Suprapubic skin (tissue), 3 donors: ENCODE measurements around the gene TRPM1.

Experiments
- CTCF ChIP-seq, 2 donors: fragments of 200-600 bp in 1 of 2; fragments of 450-650 bp in 1 of 2; sonication (generic) in 1 of 2; IDR thresholded peaks; one replicate each; pipeline ENCODE4 v1.5.1; 2016 to 2019; ENCODE audit warnings: antibody characterized with exemption in 2 of 2, mild to moderate bottlenecking in 1 of 2, moderate library complexity in 1 of 2
- POLR2A ChIP-seq, 2 donors: fragments of 450-650 bp; IDR thresholded peaks; one replicate each; pipeline ENCODE4 v1.6.1; 2017; ENCODE audit warnings: antibody characterized with exemption in 2 of 2, mild to moderate bottlenecking in 2 of 2, moderate library complexity in 2 of 2

DNA sequence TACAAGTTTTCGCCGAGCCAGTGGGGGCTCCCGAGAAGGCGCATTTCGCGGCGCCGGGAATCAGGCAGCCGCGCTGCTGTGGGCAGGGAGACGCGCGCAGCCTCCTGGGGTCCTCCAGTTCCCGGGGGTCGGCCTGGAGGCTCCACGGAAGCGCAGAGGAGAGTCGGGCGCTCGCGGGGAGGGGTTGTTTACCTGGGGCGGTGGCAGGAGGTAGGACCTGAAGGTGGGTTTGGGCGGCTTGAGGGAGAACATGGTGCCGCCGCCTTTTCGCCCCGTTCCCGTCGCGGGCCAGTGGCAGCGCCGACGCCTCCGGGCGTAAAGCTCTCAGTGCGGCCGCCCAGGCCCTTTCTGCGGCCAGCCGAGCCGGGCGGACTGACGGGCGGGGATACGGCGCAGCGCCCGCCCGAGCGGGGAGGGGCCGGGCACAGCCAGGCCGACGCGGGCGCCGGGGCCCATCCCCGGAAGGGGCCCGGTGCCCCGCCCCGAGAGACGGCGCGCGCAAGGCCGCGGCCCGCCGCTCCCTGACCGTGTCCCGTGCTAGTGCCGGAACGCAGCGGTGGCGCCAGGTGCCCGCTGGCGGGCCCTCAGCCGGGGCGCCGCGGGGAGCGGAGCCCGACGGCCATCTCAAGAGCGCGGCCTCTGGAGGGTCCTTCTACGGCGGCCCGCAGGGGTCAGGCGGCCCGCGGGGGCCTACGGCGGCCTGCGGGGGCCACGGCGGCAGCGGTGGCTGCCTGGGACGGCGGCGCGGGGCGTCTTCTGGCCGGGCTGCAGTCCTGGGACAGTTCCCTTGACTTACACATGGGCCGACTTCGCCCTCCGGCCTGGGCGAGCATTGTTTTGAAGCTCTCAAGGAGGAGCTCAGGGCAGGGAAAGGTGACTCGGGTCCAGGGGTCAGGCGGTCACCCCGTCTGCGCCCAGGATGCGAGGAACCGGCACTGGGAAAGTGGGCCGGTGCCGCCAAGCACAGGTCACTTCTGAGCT lies 110.0 kb downstream of the TRPM1 start, which contains the start of gene MTMR10:
- TF ChIP-seq CTCF (IDR thresholded peaks at IDR 0.05) (no peak), POLR2A (IDR thresholded peaks at IDR 0.05) (peak; percentile 64 to 89)
